Colonic mucosa (tissue), 4 donors: ENCODE data around the gene RIMS3. TPM values are rescaled to one million over a fixed set of nuclear protein-coding genes. Genes with fewer than 3 reads are reported as not detected.

Source experiments
- DNase-seq: peaks from one replicate; pipeline ENCODE4 v3.0.0-alpha.2; 2020
- H3K27ac ChIP-seq: fragments of 200-600 bp; one replicate; pipeline ENCODE4 v1.8.0; 2021
- H3K27me3 ChIP-seq: fragments of 200-600 bp; one replicate; pipeline ENCODE4 v1.8.0; 2021
- H3K36me3 ChIP-seq: fragments of 200-600 bp; one replicate; pipeline ENCODE4 v1.8.0; 2021
- H3K4me1 ChIP-seq: fragments of 200-600 bp; one replicate; pipeline ENCODE4 v1.8.0; 2021; ENCODE audit warnings: mild to moderate bottlenecking
- H3K4me3 ChIP-seq: fragments of 200-600 bp; one replicate; pipeline ENCODE4 v1.8.0; 2021
- H3K9ac ChIP-seq, 2 donors: one replicate each; pipeline ENCODE4 v1.7.0; 2013; ENCODE audit warnings: control low read depth in 2 of 2, low read depth in 2 of 2, low read length in 2 of 2
- H3K9me3 ChIP-seq: fragments of 200-600 bp; one replicate; pipeline ENCODE4 v1.8.0; 2021
- intact Hi-C: fragments of 100-400 bp; cut with DNase I; formaldehyde crosslinking; loops from one replicate; pipeline ENCODE4 v1.14.1; 2022
- total RNA-seq, 2 donors: library from RNA; stranded (reverse); fragmentation: NEBNext Ultra II Directional in 1 of 2; extraction: Animal tissue kit (Norgen Biotek cat#: 25700) in 1 of 2; gene quantifications; one replicate each; pipeline ENCODE4 v1.2.1, GENCODE V29; 2021
- TF ChIP-seq, protein P1 (sequence below): fragments of 200-600 bp; IDR thresholded peaks from one replicate; pipeline ENCODE4 v1.8.0; 2022; ENCODE audit warnings: antibody characterized with exemption, mild to moderate bottlenecking
- donor health status: healthy.
- donor health status: DM: no; HTN: no; CAD: no.
- donor health status: DM: no; HTN: no; CAD: no.

RIMS3 gene
- total RNA-seq, 2 donors from 2014 or later, result 7.0 to 9.5 TPM

DNA sequence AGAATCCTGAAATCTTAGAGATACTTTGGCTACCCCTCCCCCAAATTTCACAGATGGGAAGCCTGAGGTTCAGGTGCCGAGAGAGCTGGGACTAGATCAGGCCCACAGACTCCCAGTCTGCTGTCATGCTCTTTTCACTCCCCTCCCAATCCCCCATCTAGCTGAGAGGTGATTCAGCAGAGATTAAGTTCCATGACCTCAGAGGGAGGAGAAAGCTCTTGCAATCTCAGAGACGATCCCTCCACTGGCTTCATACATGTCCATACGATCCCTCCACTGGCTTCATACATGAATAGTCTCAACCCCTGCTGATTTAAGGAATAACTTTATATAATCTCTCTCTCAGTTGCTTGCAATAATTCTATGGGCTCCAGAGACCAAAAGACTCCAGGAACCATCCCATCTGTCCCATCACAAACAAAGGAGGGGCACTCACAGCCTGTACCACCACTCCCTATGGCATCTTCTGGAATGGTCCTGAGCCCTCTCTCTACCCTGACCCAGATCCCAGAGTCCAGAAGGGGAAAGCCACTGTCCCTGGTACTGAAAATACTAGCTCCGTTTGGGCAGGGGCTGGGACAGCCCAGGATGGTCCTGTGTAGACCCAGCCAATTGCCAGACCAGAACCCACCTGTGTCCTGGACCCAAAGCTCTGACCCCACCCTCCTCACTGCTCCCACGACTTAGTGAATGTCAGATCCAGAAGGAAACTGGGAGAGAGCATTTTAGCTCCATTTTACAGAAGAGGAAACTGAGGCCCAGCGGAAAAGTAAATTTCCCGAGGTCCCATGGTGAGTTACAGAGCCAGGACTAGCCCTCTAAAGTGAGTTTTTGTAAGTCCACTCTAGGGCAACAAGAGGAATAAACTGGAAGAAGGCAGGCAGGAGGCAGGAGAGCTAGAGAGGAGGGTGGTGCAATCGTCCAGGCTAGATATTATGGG lies 27.1 kb downstream of the RIMS3 start:
- Histone ChIP-seq H3K4me3 (no peak overlapping the region), H3K36me3 (no peaks in the 10 kb centered on the region), H3K9ac (no peak overlapping the region), H3K9me3 (no peaks in the 10 kb centered on the region), H3K4me1 (no peaks in the 10 kb centered on the region), H3K27ac (no peak overlapping the region), H3K27me3 (no peaks in the 10 kb centered on the region)
- TF ChIP-seq, protein P1, sequence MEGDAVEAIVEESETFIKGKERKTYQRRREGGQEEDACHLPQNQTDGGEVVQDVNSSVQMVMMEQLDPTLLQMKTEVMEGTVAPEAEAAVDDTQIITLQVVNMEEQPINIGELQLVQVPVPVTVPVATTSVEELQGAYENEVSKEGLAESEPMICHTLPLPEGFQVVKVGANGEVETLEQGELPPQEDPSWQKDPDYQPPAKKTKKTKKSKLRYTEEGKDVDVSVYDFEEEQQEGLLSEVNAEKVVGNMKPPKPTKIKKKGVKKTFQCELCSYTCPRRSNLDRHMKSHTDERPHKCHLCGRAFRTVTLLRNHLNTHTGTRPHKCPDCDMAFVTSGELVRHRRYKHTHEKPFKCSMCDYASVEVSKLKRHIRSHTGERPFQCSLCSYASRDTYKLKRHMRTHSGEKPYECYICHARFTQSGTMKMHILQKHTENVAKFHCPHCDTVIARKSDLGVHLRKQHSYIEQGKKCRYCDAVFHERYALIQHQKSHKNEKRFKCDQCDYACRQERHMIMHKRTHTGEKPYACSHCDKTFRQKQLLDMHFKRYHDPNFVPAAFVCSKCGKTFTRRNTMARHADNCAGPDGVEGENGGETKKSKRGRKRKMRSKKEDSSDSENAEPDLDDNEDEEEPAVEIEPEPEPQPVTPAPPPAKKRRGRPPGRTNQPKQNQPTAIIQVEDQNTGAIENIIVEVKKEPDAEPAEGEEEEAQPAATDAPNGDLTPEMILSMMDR, result no peak
- intact Hi-C loops, result no loop called here
- no peak for DNase-seq

DNA sequence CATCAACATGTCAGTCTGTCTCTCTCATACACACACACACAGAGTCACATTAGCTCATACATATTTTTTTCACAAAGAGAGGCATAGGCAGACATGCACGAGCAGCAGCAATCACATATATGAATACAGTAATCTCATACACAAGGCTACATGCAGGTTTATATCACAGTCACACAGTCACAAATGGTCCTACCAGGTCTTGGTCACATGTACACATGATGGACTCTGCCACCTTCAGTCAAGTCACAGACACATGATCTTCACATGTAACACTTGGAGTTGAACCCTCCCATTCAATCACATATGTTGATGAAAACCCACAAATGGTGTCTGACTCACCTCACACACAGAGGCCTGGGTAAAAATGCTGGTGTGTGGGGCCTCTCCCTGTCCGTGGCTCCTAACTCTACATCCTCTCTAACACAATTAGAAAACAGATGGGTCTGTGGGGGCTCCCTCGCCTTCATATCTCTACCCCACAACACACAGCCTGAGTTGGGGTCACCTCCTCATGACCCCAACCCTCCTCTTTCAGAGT lies 27.9 kb downstream of the RIMS3 start:
- no peak for DNase-seq
- intact Hi-C loops, result no loop called here
- Histone ChIP-seq H3K4me1 (no peaks in the 10 kb centered on the region), H3K36me3 (no peaks in the 10 kb centered on the region), H3K27me3 (no peaks in the 10 kb centered on the region), H3K9ac (no peak overlapping the region), H3K9me3 (no peaks in the 10 kb centered on the region), H3K4me3 (no peak overlapping the region), H3K27ac (no peak overlapping the region)
- TF ChIP-seq, protein P1, result no peak

DNA sequence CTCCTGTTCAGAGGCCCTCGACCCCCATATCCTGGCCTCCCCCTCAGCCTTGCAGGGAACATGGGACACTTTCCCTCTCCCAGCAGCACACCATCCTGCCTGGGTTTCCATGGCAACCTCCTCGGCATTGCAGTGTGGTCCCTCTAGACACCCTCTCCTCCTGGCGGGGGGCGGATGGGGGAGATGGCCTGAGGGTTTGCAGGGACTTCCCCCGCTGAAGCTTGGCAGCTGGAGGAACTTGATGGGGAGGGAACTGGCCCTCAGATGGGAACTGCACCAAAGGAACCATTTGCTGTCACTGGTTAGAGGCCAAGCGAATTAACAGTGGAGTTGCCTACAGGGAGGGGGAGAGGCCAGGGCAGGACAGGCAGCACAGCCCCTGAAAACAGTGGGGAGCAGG lies 28.7 kb downstream of the RIMS3 start:
- Histone ChIP-seq H3K4me3 (no peak overlapping the region), H3K27me3 (no peaks in the 10 kb centered on the region), H3K27ac (no peak overlapping the region), H3K36me3 (no peaks in the 10 kb centered on the region), H3K9me3 (no peaks in the 10 kb centered on the region), H3K4me1 (no peaks in the 10 kb centered on the region), H3K9ac (peak overlapping the region in 1 of 2 donors; percentile 8)
- DNase-seq, result no peak
- intact Hi-C loops, result no loop called here
- TF ChIP-seq, protein P1, result no peak

DNA sequence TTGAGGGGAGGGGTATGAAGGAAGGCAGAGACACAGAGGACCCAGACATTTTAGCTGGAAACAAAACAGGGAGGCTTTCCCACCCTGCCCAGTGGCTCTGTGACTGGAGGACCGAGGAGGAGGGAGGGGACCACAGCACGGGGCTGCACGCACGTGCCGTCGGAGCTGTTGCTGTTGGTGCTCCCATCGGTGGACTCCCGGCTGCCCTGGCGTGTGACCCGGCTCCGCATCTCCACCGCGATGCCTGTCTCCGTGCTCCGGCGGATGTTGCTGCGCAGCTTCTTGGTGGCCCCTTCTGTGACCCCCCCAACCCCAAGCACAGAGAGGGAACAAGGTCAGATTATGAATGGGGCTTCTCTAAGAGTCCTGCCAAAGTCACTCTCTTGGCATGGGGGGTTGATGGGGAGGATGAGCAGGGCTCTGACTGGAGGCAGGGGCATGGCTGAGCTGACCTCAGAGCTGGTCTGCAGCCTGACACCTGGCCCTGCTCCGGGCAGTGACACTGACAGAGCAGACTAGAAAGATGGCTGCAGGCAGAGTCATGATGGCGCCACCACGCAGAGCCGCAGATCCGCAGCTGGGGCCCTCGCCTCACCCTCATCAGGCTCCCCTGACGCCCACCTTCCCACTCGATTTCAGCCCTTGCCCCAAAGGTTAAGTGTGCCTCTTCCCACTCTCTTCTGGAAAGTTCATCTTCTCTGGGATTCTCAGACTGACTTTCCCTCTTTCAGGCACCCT lies 29.6 kb downstream of the RIMS3 start:
- DNase-seq, result no peak
- Histone ChIP-seq H3K9ac (no peak overlapping the region), H3K9me3 (no peaks in the 10 kb centered on the region), H3K4me1 (no peaks in the 10 kb centered on the region), H3K36me3 (no peaks in the 10 kb centered on the region), H3K4me3 (no peak overlapping the region), H3K27me3 (no peaks in the 10 kb centered on the region), H3K27ac (no peak overlapping the region)
- TF ChIP-seq, protein P1, result no peak
- intact Hi-C loops, result no loop called here

DNA sequence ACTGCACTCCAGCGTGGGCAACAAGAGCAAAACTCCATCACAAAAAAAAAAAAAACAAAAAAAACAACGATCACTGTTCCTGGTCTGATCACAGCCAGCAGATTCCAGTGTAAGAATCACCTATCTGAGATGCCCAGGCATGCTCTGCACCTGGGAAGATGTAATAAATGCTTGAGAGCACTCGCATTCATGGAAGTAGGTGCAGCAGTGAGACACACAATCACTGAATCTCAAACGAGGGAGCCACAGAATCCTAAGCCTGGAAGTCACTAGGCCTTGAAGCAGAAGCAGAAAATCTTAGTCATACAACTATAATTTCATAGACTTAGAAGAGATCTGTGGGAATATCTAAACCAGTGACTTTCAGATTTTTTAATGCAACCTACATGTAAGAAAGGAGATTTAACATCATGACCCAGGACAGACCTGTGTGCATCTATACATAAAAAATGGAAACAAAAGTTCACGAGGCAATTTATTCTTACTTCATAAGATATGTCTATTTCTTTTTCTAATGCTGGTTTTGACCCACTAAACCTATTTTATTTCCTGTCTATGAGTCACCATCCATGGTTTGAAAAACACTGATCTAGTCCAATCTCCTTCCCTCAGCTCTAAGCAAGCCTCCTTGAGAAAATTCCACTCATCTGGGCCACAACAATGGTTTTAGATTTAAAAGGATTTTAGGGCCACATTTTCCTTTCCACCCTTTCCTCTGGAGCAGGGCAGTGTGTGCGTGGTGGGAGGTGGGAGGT lies 30.4 kb downstream of the RIMS3 start:
- TF ChIP-seq, protein P1, result no peak
- intact Hi-C loops, result no loop called here

More for the DNA sequence above, 30.4 kb downstream of the RIMS3 start:
- no peak for DNase-seq
- H3K4me3 ChIP-seq, result no peak overlapping the region
- H3K9ac ChIP-seq, result no peak overlapping the region
- H3K36me3 ChIP-seq, result no peaks in the 10 kb centered on the region
- H3K27me3 ChIP-seq, result no peaks in the 10 kb centered on the region
- H3K27ac ChIP-seq, result no peak overlapping the region
- no peaks in the 10 kb centered on the region for H3K9me3 ChIP-seq
- H3K4me1 ChIP-seq, result no peaks in the 10 kb centered on the region
